Eye (tissue), 1 donor: ENCODE results near the gene GRK5.

Experiments
- DNase-seq: peaks from one replicate; pipeline ENCODE4 v3.0.0-alpha.2; 2015

GRK5 gene

GRCh38 chr10:119302591-119303253 is 95.4 kb downstream of the GRK5 start:
- no peak for DNase-seq

DNA sequence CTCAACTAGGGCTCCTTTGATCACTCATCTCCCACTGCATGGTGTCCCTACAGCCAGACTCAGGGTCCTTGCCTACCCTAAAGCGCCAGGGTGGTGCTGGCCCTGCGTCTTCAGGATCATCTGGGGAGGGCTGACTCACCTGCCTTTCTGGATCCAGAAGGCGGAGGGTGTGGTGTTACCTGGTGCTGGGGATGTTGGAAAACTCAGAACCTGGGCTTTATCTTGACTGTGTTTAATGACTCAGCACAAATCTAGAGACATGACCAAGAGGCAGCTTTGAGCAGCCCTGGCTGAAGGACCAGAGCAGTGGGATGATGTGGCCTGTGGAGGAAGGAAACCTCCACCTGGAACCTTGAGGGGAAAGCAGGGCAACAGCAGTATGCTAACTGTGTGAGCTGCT is 96.5 kb downstream of the GRK5 start:
- DNase-seq = no peak

DNA sequence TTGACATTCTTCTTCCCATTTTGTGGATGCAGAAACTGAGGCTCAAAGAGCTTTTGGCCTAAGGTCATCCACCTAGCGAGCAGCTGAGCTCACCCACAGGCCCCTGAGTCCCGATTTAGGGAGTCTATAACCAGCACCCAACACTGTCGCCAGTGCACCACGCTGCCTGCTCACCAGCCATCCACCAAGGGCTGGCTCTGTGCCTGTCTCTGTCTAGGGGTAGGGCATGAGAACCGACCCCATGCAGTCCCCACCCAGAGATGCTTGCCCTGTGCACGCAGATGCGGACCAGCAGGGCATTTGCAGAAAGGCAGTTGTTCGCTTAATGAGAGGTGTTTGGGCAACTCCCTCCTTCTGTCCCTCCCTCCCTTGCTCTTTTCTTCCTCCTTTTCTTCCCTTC is 97.2 kb downstream of the GRK5 start:
- DNase-seq = no peak

DNA sequence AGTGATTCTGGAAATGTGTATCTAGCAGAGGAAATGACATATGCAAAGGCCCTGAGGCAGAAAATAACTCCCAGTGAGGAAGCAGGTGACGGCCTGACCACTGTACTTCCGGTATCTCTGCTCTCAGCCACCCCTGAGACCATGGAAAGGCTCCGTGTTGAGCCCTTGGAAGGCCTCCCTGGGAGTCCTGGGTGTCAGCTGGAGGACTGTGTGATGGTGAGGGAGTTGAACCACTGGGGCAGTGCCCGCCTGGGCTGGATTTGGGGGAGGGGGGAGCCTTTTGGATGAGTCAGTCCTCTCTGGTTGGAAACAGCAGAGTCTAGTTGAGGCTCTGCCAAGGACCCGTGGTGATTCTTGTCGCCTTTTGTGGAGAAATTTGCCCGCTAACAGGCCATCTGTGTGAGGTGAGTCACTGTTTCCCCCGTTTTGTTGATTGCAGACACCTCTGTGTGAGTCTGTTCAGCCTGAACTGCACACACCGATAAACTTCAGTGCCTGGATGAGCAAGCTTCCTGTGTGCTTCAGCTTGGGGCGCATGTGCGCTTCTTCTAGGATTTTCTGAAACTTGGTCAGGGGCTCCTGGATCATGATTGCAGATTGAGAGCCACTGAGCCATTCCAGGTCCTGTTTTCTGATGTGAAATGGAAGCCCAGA is 98.6 kb downstream of the GRK5 start:
- DNase-seq = peak; percentile 26

DNA sequence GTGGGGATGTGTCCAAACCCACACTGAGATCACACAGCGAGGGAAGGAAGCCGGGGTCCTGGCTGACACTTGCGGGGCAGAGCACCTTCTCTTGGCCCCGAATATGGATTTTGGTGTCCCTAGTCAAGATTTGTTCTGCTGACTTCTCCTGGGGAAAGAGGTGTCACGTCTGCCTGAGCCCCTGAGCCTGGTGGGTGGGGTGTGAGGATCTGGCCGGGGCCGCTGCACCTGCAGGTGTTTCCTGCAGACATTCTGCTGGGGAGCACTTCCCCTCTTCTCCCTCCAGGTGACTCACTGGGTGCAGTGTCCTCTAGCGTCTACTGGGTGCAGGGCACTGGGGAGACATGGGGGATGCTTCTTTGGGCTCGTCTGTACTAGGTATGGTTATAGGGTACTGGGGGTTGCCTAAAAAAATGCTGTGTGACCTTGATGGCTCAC is 99.2 kb downstream of the GRK5 start:
- no peak for DNase-seq

GRCh38 chr10:119306986-119307392 is 99.6 kb downstream of the GRK5 start:
- DNase-seq = no peak

GRCh38 chr10:119308089-119308488 is 100.7 kb downstream of the GRK5 start:
- DNase-seq = no peak

DNA sequence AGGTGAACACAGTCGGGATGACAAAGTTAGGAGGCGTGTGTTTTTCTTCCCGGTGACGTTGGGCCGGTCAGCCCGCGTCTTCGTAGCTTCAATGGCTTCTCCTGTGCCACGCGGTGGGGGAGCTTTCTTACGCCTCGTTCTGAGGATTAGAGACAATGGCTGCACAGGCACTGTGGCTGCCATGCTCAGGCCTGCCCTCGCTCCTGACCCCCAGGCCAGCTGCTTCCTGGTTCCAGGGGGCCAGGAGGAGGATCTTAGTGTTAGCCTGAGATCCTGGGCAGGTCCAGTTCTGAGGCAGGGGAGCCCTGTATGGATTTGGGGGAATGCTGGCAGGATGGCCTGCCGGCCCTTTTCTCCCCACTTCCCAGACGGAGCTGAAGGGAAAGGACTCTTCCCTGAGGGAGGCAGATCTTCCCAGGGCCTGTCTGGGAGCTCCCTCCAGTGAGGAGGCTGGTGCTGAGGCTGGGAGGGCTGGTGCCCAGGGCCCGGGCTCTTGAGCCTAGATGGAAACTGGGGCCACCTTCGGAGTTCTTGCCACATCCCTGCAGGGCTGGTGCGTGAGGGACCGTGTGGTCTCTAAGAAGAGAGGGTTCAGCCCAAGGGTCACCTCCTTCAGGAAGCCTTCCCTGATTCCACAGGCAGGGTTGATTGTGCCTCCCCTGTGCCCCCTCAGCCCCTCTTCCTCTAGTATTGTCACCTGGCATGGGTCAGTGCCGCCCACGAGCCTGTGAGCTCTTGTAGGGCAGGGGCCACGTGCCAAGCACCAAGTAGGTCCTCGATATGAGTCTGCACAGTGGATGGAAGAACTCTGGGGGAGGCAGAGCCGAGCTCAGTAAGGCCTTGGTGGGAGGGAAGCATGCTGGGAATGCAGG is 101.4 kb downstream of the GRK5 start:
- no peak for DNase-seq

GRCh38 chr10:119309423-119309770 is 102.0 kb downstream of the GRK5 start:
- DNase-seq = no peak

- DNase-seq = no peak
Observed at GRCh38 chr10:119310806-119311205, 103.4 kb downstream of the GRK5 start.

DNA sequence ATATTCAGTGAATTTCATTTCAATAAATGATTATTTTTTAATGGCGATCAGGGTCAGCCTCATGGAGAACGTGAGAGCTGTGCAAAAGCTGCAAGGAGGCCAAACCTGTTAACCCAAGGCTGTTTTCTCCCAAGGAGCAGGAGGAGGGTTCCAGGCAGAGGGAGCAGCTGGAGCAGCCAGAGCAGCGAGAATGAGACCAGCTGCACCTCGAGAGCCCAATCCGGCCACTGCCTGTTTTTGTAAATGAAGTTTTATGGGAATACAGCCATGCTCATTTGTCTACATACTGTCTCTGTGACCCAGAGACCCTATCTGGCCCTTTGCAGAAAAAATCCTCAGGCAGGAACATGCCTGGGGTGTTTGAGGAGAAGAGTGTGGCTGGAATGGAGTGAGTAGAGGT is 104.9 kb downstream of the GRK5 start:
- DNase-seq = no peak

DNA sequence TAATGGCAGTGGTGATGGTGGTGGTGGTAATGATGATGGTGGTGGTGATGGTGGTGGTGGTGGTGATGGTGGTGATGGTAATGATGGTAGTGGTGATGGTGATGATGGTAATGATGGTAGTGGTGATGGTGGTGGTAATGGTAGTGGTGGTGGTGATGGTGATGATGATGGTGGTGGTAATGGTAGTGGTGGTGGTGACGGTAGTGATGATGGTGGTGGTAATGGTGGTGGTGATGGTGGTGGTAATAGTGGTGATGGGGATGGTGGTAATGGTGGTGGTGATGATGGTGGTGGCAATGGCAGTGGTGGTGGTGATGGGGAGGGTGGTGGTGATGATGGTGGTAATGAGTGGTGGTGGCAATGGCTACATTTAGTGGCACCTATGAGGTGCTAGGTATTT is 105.7 kb downstream of the GRK5 start:
- DNase-seq = no peak

DNA sequence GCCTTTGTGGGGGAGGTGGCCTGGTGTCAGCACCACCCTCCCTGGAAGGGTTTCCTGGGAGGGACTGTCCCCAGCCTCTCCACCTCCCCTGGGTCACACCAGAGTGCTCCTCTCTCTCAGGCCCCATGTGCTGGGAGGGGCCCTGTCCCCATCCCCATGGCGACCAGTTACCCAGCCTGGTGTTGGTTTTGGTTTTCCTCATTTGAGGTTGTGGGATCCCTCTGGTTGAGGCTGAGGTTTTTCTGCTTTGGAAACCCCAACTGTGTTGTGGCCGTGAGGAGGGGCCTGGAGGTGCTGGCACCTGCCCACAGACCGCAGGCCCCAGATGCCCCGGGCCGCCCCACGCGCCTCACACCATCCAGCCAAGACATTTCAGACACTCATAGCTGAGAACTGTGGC is 106.3 kb downstream of the GRK5 start:
- no peak for DNase-seq

GRCh38 chr10:119314061-119314460 is 106.7 kb downstream of the GRK5 start:
- no peak for DNase-seq

GRCh38 chr10:119314486-119314885 is 107.1 kb downstream of the GRK5 start:
- no peak for DNase-seq

- DNase-seq = peak; percentile 54
Observed at GRCh38 chr10:119315128-119316001, 108.0 kb downstream of the GRK5 start.

DNA sequence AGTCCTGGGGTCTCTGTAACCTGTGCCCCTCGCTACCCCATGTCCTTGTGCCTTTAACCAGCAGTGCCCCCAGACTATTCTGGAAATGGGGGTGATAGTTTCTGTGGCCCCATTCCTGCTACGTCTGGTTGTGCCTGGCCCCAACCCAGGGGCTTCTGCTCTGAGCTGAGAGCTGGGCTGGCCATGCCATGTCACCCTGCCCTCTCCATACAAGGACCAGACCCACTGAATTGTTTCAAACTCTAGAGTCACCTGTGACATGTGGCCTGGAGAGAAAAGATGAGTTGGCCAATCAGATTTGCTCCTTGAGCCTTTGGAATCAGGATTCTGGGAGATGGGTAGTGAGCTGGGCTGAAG is 108.6 kb downstream of the GRK5 start:
- no peak for DNase-seq

DNA sequence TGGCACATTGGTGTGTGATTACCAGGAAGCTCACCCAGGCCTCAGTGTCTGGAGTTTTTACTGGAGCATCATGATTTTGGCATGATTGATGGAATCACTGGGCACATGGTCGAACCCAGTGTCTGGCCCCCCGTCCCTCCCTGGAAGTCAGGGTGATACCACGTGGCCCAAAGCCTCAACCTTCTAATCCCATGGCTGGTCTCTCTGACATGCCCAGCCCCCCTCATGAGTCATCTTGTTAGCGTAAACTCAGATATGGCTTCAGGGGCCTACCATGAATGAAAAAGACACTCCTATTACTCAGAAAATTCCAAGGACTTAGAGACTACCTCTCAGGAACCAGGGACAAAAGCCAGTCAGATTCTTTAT is 109.3 kb downstream of the GRK5 start:
- peak; percentile 40 for DNase-seq

DNA sequence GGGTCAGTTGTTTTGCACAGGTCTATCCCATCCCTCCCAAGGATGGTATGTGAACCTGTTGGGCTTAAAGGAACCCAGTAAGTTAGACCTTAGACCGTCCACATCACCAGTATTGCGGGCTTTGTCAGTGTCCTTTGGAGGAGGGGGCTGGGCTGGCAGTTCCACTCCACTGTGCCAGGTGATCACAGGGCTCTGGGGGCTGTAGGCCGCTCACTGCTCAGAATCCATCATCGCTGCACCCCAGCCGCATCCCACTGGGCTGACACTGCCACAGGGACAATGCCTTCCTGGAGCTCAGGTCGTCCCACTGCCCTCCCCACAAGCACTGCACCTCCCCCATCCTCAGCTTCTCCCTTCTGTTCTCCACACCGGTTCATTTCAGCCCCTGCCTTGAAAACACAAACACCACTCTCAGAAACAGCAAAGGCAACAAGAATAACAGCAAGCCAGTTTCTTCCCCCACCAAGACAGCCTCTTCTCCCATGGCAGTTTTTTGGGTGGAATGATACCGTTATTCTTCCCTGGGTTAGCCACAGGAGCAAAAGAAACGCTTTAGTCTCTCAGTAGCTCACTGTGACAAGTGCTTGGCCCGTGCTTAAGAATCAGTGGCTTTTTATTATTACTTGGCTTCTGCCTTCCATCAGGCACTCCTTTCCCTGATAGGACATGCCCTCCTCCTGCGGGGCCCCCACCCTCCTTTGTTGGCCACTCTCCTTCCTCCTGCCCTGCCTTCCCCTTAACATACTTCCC is 111.2 kb downstream of the GRK5 start:
- DNase-seq = no peak

GRCh38 chr10:119319161-119319919 is 112.0 kb downstream of the GRK5 start:
- DNase-seq = no peak

GRCh38 chr10:119319920-119320258 is 112.5 kb downstream of the GRK5 start:
- DNase-seq = no peak

GRCh38 chr10:119320981-119321380 is 113.6 kb downstream of the GRK5 start:
- DNase-seq = no peak
